ENCODE data around the gene DGCR2.

GRCh38 chr22:19105456-19105855 lies 16.8 kb downstream of the DGCR2 start:
- TF ChIP-seq CTCF (IDR thresholded peaks at IDR 0.05; ENCODE audit: low read length), result no peak
- no peak for TF ChIP-seq EZH2 (optimal IDR thresholded peaks at IDR 0.05; ENCODE audit: low read depth, low read length)
